ENCODE measurements around the gene MEPCE.

DNA sequence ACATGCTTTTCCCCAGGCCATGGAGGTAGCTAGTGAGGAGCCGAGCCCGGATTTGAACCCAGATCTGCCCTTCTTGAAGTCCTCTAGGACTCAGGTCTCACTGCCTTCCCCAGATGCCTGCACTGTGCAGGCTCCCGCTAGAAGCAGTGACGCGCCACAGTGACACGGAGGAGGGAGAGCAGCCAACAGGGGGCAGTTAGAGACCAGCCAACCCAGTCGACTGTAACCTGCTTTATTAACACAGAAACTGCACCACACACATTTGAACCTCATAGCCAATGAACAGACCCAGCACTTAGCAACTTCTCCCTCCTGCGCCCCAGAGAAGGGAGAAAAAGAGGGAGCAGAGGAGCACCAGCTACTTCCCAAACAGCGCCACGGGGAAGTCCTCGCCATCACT lies 29.0 kb upstream of the MEPCE start:
- TF ChIP-seq CTCF (IDR thresholded peaks at IDR 0.05): no peak
- no peak for TF ChIP-seq POLR2AphosphoS5 (IDR thresholded peaks at IDR 0.05)
- no peak for TF ChIP-seq EP300 (IDR thresholded peaks at IDR 0.05)
